ENCODE measurements around the gene ADAMTS7.
"Not testable (repeated sequence)": the region's sequence is repeated elsewhere in the genome, so short reads cannot be mapped to it uniquely, and the experiment has no call there.

The ADAMTS7 gene

DNA sequence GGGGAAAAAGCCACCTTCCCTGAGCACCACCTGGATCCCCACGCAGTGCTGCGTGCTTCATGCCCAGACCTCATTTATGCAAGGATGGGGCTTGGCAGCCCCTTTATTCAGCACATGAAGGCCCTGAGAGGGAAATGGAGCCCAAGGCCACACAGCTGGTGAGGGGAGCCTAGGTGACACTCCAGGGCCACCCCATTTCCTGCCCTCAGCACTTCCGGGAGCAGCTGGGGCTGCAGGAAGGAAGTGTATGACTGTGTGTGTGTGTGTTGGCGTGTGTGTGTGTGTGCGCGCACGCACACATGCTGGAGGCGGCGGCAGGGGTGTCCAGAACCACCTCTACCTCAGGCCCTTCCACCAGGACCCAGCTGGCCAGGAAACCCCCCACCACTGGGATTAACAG lies 49.8 kb downstream of the ADAMTS7 start:
- not testable (repeated sequence) for H3K27me3 ChIP-seq (ENCODE audit: control insufficient read depth in 2 of 2, insufficient read depth in 2 of 2, low read length in 2 of 2); H3K4me3 ChIP-seq (ENCODE audit: low read length in 2 of 2); H3K9me3 ChIP-seq (ENCODE audit: control insufficient read depth in 2 of 2, low read length in 2 of 2); H3K9ac ChIP-seq (ENCODE audit: low read depth in 1 of 2, low read length in 2 of 2); H3K36me3 ChIP-seq (ENCODE audit: control insufficient read depth in 2 of 2, insufficient read depth in 2 of 2, low read length in 2 of 2); H3K4me1 ChIP-seq (ENCODE audit: control insufficient read depth in 2 of 2, insufficient read depth in 2 of 2, low read length in 2 of 2)
- H3K27ac ChIP-seq (ENCODE audit: low read depth in 2 of 2, low read length in 2 of 2) = peak overlapping the region in 1 of 2 donors; percentile 38

DNA sequence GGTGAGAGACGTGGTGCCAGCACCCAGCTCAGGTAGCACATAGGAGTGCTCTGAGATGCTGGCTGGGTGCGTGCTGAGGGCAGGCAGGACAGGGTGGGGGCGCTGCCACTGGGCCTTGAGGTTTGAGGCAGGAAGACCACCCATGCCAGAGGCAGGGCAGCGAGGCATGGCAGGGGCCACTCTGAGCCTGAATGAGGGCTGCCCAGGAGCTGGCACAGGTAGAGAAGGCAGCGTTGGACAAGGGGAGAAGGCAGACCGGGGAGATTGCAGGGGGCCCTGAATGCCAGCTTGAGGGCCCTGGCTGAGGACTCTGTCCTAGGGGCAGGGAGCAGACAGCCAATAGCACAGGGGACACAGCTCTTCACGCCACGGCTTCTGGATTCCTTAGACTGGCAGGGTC lies 50.2 kb downstream of the ADAMTS7 start:
- Histone ChIP-seq H3K27ac (ENCODE audit: low read depth in 2 of 2, low read length in 2 of 2) (no peak overlapping the region), H3K4me3 (ENCODE audit: low read length in 2 of 2) (no peak overlapping the region), H3K9me3 (ENCODE audit: control insufficient read depth in 2 of 2, low read length in 2 of 2) (no peaks in the 10 kb centered on the region), H3K4me1 (ENCODE audit: control insufficient read depth in 2 of 2, insufficient read depth in 2 of 2, low read length in 2 of 2) (no peaks in the 10 kb centered on the region), H3K36me3 (ENCODE audit: control insufficient read depth in 2 of 2, insufficient read depth in 2 of 2, low read length in 2 of 2) (no peaks in the 10 kb centered on the region), H3K27me3 (ENCODE audit: control insufficient read depth in 2 of 2, insufficient read depth in 2 of 2, low read length in 2 of 2) (no peaks in the 10 kb centered on the region), H3K9ac (ENCODE audit: low read depth in 1 of 2, low read length in 2 of 2) (no peak overlapping the region)

DNA sequence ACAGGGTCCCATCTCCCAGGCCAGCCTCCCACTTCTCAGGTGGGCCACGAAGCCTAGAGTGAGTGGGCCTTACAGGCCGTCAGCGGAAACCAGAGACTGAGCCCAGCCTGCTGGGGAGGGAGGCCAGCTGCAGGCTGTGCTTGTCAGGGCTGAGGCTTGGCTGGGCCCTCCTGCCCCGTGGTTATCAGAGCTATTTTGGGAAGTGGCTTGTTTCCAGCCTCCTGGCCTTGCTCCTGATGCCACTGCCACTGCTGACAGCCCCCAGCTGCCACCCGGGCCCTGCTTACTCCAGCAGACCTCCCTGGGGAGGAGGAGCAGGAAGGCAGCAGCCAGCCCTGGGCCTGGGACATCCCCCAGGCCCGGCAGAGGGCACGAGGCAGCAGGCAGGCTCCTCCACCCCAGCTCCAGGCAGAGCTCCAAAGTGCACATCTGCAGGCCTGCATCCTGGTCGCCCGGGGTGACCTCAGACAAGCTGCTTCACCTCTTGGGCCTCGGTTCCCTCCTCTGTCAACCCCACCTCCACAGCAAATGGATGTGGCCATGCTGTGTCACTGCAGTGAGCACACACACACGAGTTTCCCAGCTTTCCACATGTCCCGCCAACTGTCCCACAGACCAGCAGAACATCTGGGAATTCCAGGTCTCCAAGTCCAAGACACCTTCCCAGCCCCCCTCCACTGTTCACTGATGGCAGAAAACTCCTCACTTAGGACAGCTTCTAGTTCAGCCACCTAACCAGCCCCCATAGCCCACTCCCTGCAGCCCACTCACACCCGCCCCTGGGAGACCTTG lies 51.0 kb downstream of the ADAMTS7 start:
- not testable (repeated sequence) for H3K9ac ChIP-seq (ENCODE audit: low read depth in 1 of 2, low read length in 2 of 2); H3K4me1 ChIP-seq (ENCODE audit: control insufficient read depth in 2 of 2, insufficient read depth in 2 of 2, low read length in 2 of 2); H3K27ac ChIP-seq (ENCODE audit: low read depth in 2 of 2, low read length in 2 of 2)

DNA sequence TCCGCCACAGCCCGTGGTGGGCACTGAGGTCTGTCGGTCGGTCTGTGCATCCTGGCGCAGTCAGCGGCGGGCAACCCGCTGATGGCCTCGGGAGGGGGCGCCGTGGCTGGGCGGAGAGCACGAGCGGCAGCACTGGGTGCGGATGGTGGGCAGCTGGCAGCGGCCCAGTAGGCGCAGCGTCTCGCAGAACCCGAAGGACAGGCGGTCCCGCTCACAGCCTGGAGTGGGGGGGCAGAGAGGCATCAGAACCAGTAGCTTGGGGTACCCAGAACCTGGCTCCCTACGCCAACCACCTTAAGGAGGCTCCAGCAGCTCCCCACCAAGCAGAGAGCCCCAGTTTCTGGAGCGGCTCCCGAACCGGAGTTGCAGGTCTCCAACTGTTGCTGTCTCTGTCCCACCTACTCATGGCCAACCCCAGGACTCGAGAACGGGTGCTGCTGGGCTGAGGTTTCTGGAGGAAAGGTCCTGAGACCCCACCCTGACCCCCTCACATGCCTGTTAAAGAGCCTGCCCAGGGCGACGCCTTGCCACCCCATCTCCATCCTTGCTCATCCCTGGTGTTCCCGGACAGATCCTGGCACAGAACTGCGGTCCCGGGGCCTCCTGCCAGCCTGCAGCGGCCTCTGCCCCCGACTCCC lies 51.8 kb downstream of the ADAMTS7 start:
- not testable (repeated sequence) for H3K9ac ChIP-seq (ENCODE audit: low read depth in 1 of 2, low read length in 2 of 2); H3K4me3 ChIP-seq (ENCODE audit: low read length in 2 of 2); H3K9me3 ChIP-seq (ENCODE audit: control insufficient read depth in 2 of 2, low read length in 2 of 2); H3K36me3 ChIP-seq (ENCODE audit: control insufficient read depth in 2 of 2, insufficient read depth in 2 of 2, low read length in 2 of 2); H3K27me3 ChIP-seq (ENCODE audit: control insufficient read depth in 2 of 2, insufficient read depth in 2 of 2, low read length in 2 of 2); H3K27ac ChIP-seq (ENCODE audit: low read depth in 2 of 2, low read length in 2 of 2); H3K4me1 ChIP-seq (ENCODE audit: control insufficient read depth in 2 of 2, insufficient read depth in 2 of 2, low read length in 2 of 2)

More for the DNA sequence above, 51.0 kb downstream of the ADAMTS7 start:
- H3K9me3 ChIP-seq (ENCODE audit: control insufficient read depth in 2 of 2, low read length in 2 of 2); H3K4me3 ChIP-seq (ENCODE audit: low read length in 2 of 2); H3K27me3 ChIP-seq (ENCODE audit: control insufficient read depth in 2 of 2, insufficient read depth in 2 of 2, low read length in 2 of 2); H3K36me3 ChIP-seq (ENCODE audit: control insufficient read depth in 2 of 2, insufficient read depth in 2 of 2, low read length in 2 of 2): not testable (repeated sequence)

DNA sequence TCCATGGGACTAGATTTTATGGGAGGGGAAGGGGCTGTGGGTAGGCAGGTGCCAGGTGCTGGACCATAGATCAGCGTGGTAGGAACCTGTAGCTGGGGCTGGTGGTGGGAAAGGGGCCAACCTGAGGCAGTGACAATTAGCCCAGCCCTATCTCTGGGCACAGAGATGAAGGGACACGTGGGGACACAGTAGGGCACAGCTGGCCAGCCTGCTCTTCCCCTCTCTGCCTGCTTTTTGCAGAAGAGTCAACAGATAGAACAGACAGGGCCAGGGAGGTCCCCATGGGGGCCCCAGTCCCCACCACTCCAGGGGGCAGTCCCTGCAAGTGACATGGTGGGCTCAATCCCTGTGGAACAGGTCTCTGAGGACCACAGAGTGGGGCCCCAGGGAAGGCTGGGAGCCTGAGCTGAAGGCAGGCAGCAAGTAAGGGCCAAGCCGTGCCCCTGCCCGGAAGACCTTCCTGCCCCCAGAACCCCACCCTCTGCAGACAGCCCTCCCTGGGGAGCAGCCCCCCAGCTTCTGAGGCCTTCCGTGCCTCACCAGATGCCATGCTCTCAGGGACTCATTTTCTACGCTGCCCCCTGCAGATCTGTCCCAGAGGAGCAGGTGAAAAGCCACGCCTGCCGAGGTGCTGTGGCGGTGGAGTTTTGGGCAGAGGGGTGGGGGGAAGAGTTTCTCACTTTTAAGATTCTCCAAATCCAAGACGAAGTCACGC lies 52.6 kb downstream of the ADAMTS7 start:
- not testable (repeated sequence) for H3K27me3 ChIP-seq (ENCODE audit: control insufficient read depth in 2 of 2, insufficient read depth in 2 of 2, low read length in 2 of 2); H3K9me3 ChIP-seq (ENCODE audit: control insufficient read depth in 2 of 2, low read length in 2 of 2); H3K27ac ChIP-seq (ENCODE audit: low read depth in 2 of 2, low read length in 2 of 2); H3K9ac ChIP-seq (ENCODE audit: low read depth in 1 of 2, low read length in 2 of 2); H3K36me3 ChIP-seq (ENCODE audit: control insufficient read depth in 2 of 2, insufficient read depth in 2 of 2, low read length in 2 of 2); H3K4me1 ChIP-seq (ENCODE audit: control insufficient read depth in 2 of 2, insufficient read depth in 2 of 2, low read length in 2 of 2); H3K4me3 ChIP-seq (ENCODE audit: low read length in 2 of 2)

DNA sequence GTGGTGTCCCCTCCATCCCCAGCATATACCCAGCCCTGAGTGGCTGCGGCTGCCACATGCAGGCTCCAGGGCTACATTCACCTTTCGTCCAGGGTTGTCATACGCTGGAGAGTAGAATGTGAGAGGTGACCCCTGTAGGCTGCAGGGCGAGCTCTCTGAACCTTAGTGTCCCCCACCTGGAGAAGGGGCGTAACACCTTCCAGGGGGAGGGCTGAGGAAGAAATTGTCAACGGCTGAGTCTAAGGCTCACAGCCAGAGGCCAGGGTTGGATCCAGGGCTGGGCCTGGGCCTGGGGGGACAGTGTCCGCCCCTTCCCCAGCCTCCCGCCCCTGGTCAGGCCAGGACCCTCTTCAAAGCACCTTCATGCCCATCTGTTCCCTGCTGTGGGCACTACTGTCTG lies 53.2 kb downstream of the ADAMTS7 start:
- not testable (repeated sequence) for H3K27ac ChIP-seq (ENCODE audit: low read depth in 2 of 2, low read length in 2 of 2); H3K4me3 ChIP-seq (ENCODE audit: low read length in 2 of 2); H3K9me3 ChIP-seq (ENCODE audit: control insufficient read depth in 2 of 2, low read length in 2 of 2); H3K27me3 ChIP-seq (ENCODE audit: control insufficient read depth in 2 of 2, insufficient read depth in 2 of 2, low read length in 2 of 2); H3K36me3 ChIP-seq (ENCODE audit: control insufficient read depth in 2 of 2, insufficient read depth in 2 of 2, low read length in 2 of 2); H3K9ac ChIP-seq (ENCODE audit: low read depth in 1 of 2, low read length in 2 of 2); H3K4me1 ChIP-seq (ENCODE audit: control insufficient read depth in 2 of 2, insufficient read depth in 2 of 2, low read length in 2 of 2)

DNA sequence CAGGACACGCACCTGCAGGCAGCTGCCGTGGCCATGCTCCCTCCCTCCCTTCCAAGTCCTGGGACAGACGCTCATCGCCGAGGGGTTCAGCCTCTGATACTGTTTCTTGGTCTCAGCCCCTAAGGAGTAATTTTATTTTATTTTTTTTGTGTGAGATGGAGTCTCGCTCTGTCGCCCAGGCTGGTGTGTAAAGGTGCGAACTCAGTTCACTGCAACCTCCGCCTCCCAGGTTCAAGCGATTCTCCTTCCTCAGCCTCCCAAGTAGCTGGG lies 53.7 kb downstream of the ADAMTS7 start:
- Histone ChIP-seq H3K4me1 (ENCODE audit: control insufficient read depth in 2 of 2, insufficient read depth in 2 of 2, low read length in 2 of 2) (no peaks in the 10 kb centered on the region), H3K36me3 (ENCODE audit: control insufficient read depth in 2 of 2, insufficient read depth in 2 of 2, low read length in 2 of 2) (no peaks in the 10 kb centered on the region), H3K27ac (ENCODE audit: low read depth in 2 of 2, low read length in 2 of 2) (no peak overlapping the region), H3K4me3 (ENCODE audit: low read length in 2 of 2) (no peak overlapping the region), H3K9me3 (ENCODE audit: control insufficient read depth in 2 of 2, low read length in 2 of 2) (no peaks in the 10 kb centered on the region), H3K9ac (ENCODE audit: low read depth in 1 of 2, low read length in 2 of 2) (no peak overlapping the region), H3K27me3 (ENCODE audit: control insufficient read depth in 2 of 2, insufficient read depth in 2 of 2, low read length in 2 of 2) (no peaks in the 10 kb centered on the region)

DNA sequence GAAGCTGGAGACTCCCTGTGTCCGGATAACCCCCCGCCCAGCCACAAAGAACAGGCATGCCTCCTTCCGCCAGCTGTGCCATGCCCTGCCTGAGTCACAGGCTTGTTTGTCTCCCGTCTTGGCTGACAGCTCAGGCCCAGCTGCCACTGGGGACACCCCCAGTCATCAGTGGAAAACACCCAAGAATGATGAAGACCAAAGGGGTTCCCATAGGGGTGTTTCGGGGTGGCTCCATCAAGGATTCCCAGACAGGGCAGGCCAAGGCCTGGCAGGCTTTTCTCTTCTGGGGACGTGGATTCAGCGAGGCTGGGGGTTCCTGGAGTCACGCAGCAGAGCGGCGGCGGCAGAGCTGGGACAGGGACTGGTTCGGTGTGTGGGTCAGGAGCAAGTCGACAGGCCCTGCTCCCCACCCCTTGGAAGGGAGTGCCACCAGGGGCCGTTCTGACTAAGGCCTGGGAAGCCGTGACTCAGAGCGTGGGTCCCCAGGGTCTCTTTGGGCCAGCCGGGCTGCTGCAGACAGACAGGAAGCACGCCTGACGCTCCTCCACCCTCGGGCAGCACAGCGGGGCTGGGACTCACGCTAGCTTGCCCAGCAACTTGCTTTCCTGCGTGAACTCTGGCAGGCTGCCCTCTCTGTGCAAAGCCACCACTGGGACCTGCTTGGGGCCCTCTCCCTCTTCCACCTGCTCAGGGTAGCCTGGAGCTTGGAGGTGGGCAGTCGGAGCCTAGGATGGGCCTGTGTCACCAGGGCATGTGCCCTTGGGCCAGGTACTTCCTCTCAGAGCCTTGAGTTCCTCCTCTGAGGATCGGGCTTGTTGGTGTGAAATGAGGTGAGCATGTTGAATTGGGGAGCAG lies 54.3 kb downstream of the ADAMTS7 start:
- not testable (repeated sequence) for H3K9ac ChIP-seq (ENCODE audit: low read depth in 1 of 2, low read length in 2 of 2); H3K4me3 ChIP-seq (ENCODE audit: low read length in 2 of 2); H3K9me3 ChIP-seq (ENCODE audit: control insufficient read depth in 2 of 2, low read length in 2 of 2); H3K36me3 ChIP-seq (ENCODE audit: control insufficient read depth in 2 of 2, insufficient read depth in 2 of 2, low read length in 2 of 2); H3K27me3 ChIP-seq (ENCODE audit: control insufficient read depth in 2 of 2, insufficient read depth in 2 of 2, low read length in 2 of 2); H3K4me1 ChIP-seq (ENCODE audit: control insufficient read depth in 2 of 2, insufficient read depth in 2 of 2, low read length in 2 of 2)
- H3K27ac ChIP-seq (ENCODE audit: low read depth in 2 of 2, low read length in 2 of 2) = peak overlapping the region in 1 of 2 donors; percentile 32

DNA sequence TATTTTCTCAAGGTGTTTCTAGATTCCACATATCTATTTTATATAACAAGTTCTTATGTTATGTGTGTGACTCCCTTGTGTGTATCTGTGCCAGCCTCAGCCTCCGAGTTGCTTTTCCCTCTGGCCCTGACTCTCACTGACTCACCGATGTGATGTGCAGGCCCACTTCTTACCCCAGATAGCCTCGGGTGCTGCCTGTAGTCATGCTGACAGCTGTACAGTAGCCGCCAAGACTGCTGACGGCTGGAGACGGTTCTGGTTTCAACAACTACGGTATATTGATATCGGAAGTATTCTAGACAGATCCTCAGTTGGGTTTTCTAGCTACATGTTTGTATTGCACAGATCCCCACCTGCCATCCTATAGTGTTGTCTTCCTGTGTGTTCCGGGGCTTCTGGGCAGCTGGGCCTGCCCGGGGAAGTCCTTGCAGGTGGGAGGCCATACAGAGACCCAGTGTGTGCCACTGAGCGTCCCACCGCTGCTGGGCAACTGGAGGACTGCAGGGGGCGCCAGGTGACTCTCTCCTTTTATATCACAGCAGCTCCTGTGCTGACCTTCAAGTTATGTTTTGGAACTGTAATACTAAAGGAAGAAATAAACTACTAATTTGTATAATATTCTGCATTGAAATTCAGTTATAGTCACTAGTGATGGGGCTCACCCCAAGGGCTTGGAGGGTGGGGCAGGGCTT lies 55.2 kb downstream of the ADAMTS7 start:
- not testable (repeated sequence) for H3K27me3 ChIP-seq (ENCODE audit: control insufficient read depth in 2 of 2, insufficient read depth in 2 of 2, low read length in 2 of 2); H3K27ac ChIP-seq (ENCODE audit: low read depth in 2 of 2, low read length in 2 of 2); H3K4me3 ChIP-seq (ENCODE audit: low read length in 2 of 2); H3K4me1 ChIP-seq (ENCODE audit: control insufficient read depth in 2 of 2, insufficient read depth in 2 of 2, low read length in 2 of 2); H3K9ac ChIP-seq (ENCODE audit: low read depth in 1 of 2, low read length in 2 of 2); H3K36me3 ChIP-seq (ENCODE audit: control insufficient read depth in 2 of 2, insufficient read depth in 2 of 2, low read length in 2 of 2); H3K9me3 ChIP-seq (ENCODE audit: control insufficient read depth in 2 of 2, low read length in 2 of 2)

All from mucosa of rectum (tissue), 2 donors.